ENCODE results near the gene THAP11. TPM values are rescaled to one million over a fixed set of nuclear protein-coding genes. Genes with fewer than 3 reads are reported as not detected.
A peak's percentile ranks its signal among the peaks of the same experiment; 100 is the strongest.

THAP11 gene
- total and polyA plus RNA-seq, 2 of the 13 experiments (the other 11 are each of a cell fraction or from before 2014, with no cell fraction given) = 44.2 to 53.4 TPM

GRCh38 chr16:67807148-67807682, 34.9 kb upstream of the THAP11 start (continued):
- TF ChIP-seq UBTF (CRISPR knock-in tag; IDR thresholded peaks at IDR 0.05) (no peak), ZNF367 (CRISPR knock-in tag; IDR thresholded peaks at IDR 0.05; ENCODE audit: borderline replicate concordance) (no peak), ZNF746 (CRISPR knock-in tag; IDR thresholded peaks at IDR 0.05) (no peak), PRDM4 (CRISPR knock-in tag; IDR thresholded peaks at IDR 0.05; ENCODE audit: borderline replicate concordance) (0 out of 2 replicates have a peak, but pooled peaks have one; percentile 19), RAD21 (CRISPR knock-in tag; IDR thresholded peaks at IDR 0.05) (peak; percentile 37; the same call in 1 of the 2 replicates), ZNF430 (CRISPR knock-in tag; IDR thresholded peaks at IDR 0.05) (peak; percentile 23), RBM22 (optimal IDR thresholded peaks at IDR 0.05; ENCODE audit: low read length) (no peak), DPF2 (CRISPR knock-in tag; IDR thresholded peaks at IDR 0.05; ENCODE audit: borderline replicate concordance, low read depth) (peak; percentile 39; the same call in 1 of the 2 replicates), ZFP36L2 (CRISPR knock-in tag; IDR thresholded peaks at IDR 0.05) (no peak), CHCHD3 (CRISPR knock-in tag; IDR thresholded peaks at IDR 0.05) (peak; percentile 79; the same call in 1 of the 2 replicates), ZIK1 (CRISPR knock-in tag; IDR thresholded peaks at IDR 0.05; ENCODE audit: borderline replicate concordance, low read depth) (0 out of 2 replicates have a peak, but pooled peaks have one; percentile 76), NCOA5 (CRISPR knock-in tag; IDR thresholded peaks at IDR 0.05) (no peak), ZNF350 (CRISPR knock-in tag; IDR thresholded peaks at IDR 0.05; ENCODE audit: borderline replicate concordance, low read depth) (peak; percentile 28; the same call in 1 of the 2 replicates), ZNF768 (CRISPR knock-in tag; IDR thresholded peaks at IDR 0.05) (peak; percentile 66; the same call in 1 of the 2 replicates), EZH2 (conservative IDR thresholded peaks at IDR 0.05; ENCODE audit: low read depth, low read length) (no peak), RFX1 (IDR thresholded peaks at IDR 0.05) (no peak), ZBTB14 (CRISPR knock-in tag; IDR thresholded peaks at IDR 0.05) (no peak), ATF1 (CRISPR knock-in tag; IDR thresholded peaks at IDR 0.05) (no peak), ZNF552 (CRISPR knock-in tag; IDR thresholded peaks at IDR 0.05; ENCODE audit: borderline replicate concordance) (no peak)

Measured in HepG2 (cell line).